ENCODE results near the gene RAB40C.

The RAB40C gene

GRCh38 chr16:671353-672131 is 81.7 kb downstream of the RAB40C start:
- DNase-seq, result no peak

- no peak for DNase-seq
Observed at GRCh38 chr16:672371-672770, 82.5 kb downstream of the RAB40C start.

- DNase-seq, result no peak
Observed at GRCh38 chr16:672851-673250, 83.0 kb downstream of the RAB40C start.

- DNase-seq, result no peak
Observed at GRCh38 chr16:673399-673991, 83.6 kb downstream of the RAB40C start.

GRCh38 chr16:674214-674881 is 84.5 kb downstream of the RAB40C start:
- no peak for DNase-seq

- DNase-seq, result no peak
Observed at GRCh38 chr16:674968-675883, 85.4 kb downstream of the RAB40C start, which contains the start of gene RHBDL1. Gene RHBDL1, plus strand, starts transcription at chr16:675671. Its CDS starts 120 bp downstream, at chr16:675791.

- DNase-seq, result no peak
Observed at GRCh38 chr16:675884-676564, 86.2 kb downstream of the RAB40C start.

GRCh38 chr16:676565-676902 is 86.7 kb downstream of the RAB40C start:
- no peak for DNase-seq

- DNase-seq, result peak; percentile 92
Observed at GRCh38 chr16:676913-677312, 87.0 kb downstream of the RAB40C start.

GRCh38 chr16:677316-678190 is 87.7 kb downstream of the RAB40C start:
- DNase-seq, result peak; percentile 79

GRCh38 chr16:678209-678857 is 88.5 kb downstream of the RAB40C start:
- DNase-seq, result no peak
